BLaER1 (cell line): ENCODE results near the gene NOL4.

Source experiments
- H3K27ac ChIP-seq: shearing (Covaris generic); formaldehyde crosslinking; 2 replicates; pipeline ENCODE4 v1.8.1; 2022
- H3K27me3 ChIP-seq: shearing (Covaris generic); formaldehyde crosslinking; 2 replicates; pipeline ENCODE4 v1.8.1; 2022
- H3K36me3 ChIP-seq: shearing (Covaris generic); formaldehyde crosslinking; 2 replicates; pipeline ENCODE4 v1.8.1; 2022
- H3K4me1 ChIP-seq: shearing (Covaris generic); formaldehyde crosslinking; 2 replicates; pipeline ENCODE4 v1.8.1; 2022
- H3K4me2 ChIP-seq: shearing (Covaris generic); formaldehyde crosslinking; 2 replicates; pipeline ENCODE4 v1.8.1; 2022
- H3K4me3 ChIP-seq: shearing (Covaris generic); formaldehyde crosslinking; 2 replicates; pipeline ENCODE4 v1.8.1; 2022
- H3K9ac ChIP-seq: shearing (Covaris generic); formaldehyde crosslinking; 2 replicates; pipeline ENCODE4 v1.8.1; 2022
- H3K9me3 ChIP-seq: shearing (Covaris generic); formaldehyde crosslinking; 2 replicates; pipeline ENCODE4 v1.8.1; 2022
- H4K20me1 ChIP-seq: shearing (Covaris generic); formaldehyde crosslinking; 2 replicates; pipeline ENCODE4 v1.8.1; 2022
- Cebpa-rat ChIP-seq: shearing (Covaris generic); IDR thresholded peaks from 2 replicates; pipeline ENCODE4 v1.8.1; 2022

The NOL4 gene

GRCh38 chr18:34196256-34196655, 28.5 kb downstream of the NOL4 start:
- H3K9me3 ChIP-seq: no peaks in the 10 kb centered on the region
- no peaks in the 10 kb centered on the region for H3K36me3 ChIP-seq
- no peak overlapping the region for H3K4me2 ChIP-seq
- no peaks in the 10 kb centered on the region for H3K27me3 ChIP-seq
- H4K20me1 ChIP-seq: no peaks in the 10 kb centered on the region
- H3K4me3 ChIP-seq: no peak overlapping the region
- no peak overlapping the region for H3K9ac ChIP-seq
- TF ChIP-seq Cebpa-rat: no peak
- no peak overlapping the region for H3K27ac ChIP-seq
- H3K4me1 ChIP-seq: no peaks in the 10 kb centered on the region

GRCh38 chr18:34194239-34194638, 30.5 kb downstream of the NOL4 start:
- no peaks in the 10 kb centered on the region for H3K36me3 ChIP-seq
- H3K9me3 ChIP-seq: no peaks in the 10 kb centered on the region
- no peak overlapping the region for H3K4me2 ChIP-seq
- no peak overlapping the region for H3K9ac ChIP-seq
- no peaks in the 10 kb centered on the region for H3K4me1 ChIP-seq
- H4K20me1 ChIP-seq: no peaks in the 10 kb centered on the region
- H3K4me3 ChIP-seq: no peak overlapping the region
- TF ChIP-seq Cebpa-rat: no peak
- H3K27me3 ChIP-seq: no peaks in the 10 kb centered on the region
- no peak overlapping the region for H3K27ac ChIP-seq

GRCh38 chr18:34189656-34190435, 34.9 kb downstream of the NOL4 start:
- no peaks in the 10 kb centered on the region for H3K4me1 ChIP-seq
- no peak for TF ChIP-seq Cebpa-rat

More at GRCh38 chr18:34189656-34190435, 34.9 kb downstream of the NOL4 start:
- no peaks in the 10 kb centered on the region for H4K20me1 ChIP-seq
- no peak overlapping the region for H3K4me3 ChIP-seq
- H3K9ac ChIP-seq: no peak overlapping the region
- no peak overlapping the region for H3K4me2 ChIP-seq
- no peaks in the 10 kb centered on the region for H3K9me3 ChIP-seq
- no peaks in the 10 kb centered on the region for H3K27me3 ChIP-seq
- H3K27ac ChIP-seq: no peak overlapping the region
- no peaks in the 10 kb centered on the region for H3K36me3 ChIP-seq
